Measurements from ENCODE around the gene DISC1.

GRCh38 chr1:231853588-231854207, 227.1 kb downstream of the DISC1 start:
- no peak for TF ChIP-seq CTCF (conservative IDR thresholded peaks at IDR 0.05)
- TF ChIP-seq ZFX (IDR thresholded peaks at IDR 0.05), result no peak
